Measurements from ENCODE around the gene GATA5.
A peak's percentile ranks its signal among the peaks of the same experiment; 100 is the strongest.
"Not testable (repeated sequence)": the region's sequence is repeated elsewhere in the genome, so short reads cannot be mapped to it uniquely, and the experiment has no call there.

Gene GATA5

DNA sequence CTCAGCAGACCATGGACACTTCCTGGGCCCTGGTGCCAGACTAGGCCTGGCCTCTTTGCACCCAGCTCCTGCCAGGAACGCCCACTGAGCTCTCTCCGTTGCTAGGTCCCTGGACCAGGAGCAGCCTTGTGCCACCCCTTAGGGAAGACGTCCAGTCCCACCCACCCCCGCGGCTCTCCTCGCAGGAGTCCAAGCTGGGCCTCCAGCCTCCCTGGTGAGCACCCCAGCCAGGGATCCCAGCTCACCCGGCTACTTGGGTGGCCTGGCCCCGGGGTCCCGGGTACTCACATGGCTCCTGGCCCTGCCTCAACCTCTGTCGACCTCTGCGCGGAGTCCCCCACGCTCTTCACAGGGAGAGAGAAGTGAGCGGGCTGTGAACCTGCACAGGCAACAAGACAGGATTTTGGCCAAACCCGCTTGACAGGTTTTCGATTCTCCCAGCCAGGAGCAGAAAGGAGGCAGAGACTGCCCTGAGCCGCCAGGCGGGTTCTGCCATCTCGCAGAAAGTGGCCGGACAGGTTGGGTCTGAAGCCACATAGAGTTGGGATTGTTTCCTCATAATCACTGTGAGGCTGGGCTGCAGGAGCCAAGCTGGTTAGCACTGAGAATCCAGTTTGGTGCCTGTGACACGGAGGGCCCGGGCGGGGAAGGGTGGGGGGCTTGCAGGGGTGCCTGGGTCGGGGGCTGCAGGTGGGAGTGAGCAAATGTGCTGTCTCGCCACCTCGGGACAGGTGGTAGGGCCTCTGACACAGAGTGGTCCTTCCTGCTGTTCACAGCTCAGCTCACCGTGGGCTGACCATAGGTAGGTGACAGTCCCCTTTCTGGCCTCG lies 48.4 kb downstream of the GATA5 start, which contains the start of gene RBBP8NL:
RBBP8NL (minus strand) TSS at position 368 of the 830 bp plus-strand sequence. CDS start 7,892 bp downstream, outside the sequence.
- peak; percentile 94 for DNase-seq

DNA sequence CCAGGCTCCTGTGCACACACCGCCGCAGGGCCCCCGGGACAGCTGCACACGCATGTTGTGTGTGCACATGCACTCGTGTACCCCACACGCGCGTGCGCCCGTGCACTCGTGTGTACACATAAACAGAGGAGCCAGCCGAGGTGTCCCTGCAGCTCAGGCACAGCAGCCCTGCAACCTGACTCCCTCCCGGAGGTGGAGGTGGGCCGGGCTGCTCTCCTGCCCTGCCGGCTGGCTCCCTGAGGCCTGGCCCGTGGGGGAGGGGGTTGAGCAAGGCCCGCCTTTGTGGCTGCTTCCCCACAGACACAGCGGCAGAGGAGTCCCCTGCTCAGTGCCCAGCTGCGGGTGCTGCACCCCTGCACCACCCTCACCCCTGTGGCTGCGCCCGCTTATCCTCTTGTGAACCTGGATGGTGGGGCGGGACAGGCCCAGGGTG lies 49.1 kb downstream of the GATA5 start:
- DNase-seq = peak; percentile 71

DNA sequence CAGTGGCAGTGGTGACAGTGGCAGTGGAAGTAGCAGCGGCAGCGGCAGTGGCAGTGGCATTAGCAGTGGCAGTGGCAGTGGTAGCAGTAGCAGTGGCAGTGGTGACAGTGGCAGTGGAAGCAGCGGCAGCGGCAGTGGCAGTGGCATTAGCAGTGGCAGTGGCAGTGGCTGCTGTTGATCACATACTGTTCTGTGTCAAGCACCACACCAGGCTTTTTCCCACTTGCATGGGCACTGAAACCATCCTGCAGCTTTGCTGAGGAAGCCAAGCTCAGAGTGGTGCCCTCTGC lies 49.8 kb downstream of the GATA5 start:
- DNase-seq = not testable (repeated sequence)

DNA sequence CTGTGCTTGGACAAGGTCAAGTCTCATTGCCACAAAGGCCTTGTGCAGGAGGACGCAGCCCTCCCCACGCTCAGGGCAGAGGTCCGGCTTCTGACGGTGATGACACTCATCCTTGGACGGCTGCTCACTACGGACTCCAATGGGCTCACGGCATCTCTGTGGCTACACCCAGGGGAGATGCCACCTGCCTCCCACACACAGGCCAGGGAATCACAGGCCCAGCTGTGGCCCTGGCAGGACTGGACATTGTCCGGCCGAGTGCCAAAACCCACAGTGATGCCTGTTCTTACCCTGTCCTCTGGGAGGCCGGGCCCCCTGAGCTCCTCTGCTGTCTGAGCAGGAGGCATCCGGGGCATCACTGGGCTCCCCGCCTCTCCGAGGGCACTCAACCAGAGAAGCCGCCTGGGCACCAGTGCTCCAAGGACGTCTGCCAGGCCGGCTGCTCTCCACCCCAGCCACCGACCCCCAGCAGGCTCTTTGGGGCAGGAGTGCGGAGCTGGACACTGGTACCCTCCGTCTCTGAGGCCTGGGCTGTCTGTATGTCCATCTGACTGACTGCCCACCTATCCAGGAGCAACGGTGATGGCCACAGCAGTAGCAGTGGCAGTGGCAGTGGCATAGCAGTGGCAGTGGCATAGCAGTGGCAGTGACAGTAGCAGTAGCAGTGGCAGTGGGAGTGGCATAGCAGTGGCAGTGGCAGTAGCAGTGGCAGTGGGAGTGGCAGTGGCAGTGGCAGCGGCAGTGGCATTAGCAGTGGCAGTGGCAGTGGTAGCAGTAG lies 50.3 kb downstream of the GATA5 start:
- no peak for DNase-seq

DNA sequence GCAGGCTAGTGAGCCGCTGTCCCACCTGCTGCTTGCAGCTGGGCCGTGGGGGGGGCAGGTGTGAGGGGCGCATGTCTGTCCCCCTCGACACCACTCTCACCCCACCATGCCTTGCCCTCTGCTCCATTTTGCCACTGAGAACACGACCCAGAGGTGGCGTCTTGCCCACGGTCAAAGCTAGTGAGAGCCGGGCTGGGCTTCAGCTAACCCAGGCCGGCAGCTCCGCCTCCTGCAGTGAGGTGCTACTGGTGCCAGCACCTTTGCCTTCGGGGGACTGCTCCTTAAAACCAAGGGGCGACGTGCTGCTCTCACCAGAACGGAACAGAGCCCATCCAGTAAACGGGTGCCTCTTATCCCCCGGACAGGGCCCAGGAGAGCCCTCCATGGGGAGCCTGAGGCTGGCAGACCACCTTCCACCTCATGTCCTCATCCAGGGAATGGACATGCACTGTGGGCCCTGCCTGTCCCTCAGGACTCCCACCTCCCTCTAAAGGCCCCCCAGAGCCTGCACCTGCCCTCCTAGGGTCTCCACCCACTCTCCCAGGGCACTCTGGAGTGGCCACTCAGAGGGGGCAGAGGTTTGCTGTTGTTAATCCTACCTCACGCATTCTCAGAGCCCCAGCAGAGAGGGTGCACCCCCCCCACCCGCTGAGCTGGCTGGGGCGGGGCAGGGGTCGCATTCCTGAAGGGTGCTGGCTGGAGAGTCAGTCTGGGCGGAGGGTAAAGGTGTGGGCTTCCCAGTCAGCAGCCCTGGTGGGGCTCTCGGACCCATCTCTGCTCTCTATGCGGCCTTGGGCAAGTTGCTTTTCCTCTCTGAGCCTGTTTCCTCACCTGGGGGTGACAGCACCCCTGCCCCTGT lies 51.3 kb downstream of the GATA5 start:
- no peak for DNase-seq

DNA sequence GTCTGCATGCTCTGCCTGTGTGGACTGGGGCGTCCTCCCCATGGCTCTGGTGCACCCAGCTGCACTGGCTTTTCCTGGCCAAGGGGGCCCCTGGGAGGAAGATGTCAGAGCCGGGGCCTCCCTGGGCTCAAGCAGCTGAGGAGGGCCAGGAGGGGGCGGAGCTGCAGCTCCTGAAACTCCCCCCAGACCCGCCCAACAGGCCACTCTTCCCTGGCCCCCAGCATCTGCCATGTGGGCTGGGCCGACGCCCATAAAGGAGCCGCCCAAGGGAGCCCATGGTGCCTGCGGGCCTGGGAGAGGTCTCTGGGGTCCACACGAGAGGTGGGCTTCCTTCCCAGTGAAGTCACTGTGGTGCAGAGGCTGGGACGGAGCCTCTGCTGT lies 52.5 kb downstream of the GATA5 start:
- DNase-seq = no peak

DNA sequence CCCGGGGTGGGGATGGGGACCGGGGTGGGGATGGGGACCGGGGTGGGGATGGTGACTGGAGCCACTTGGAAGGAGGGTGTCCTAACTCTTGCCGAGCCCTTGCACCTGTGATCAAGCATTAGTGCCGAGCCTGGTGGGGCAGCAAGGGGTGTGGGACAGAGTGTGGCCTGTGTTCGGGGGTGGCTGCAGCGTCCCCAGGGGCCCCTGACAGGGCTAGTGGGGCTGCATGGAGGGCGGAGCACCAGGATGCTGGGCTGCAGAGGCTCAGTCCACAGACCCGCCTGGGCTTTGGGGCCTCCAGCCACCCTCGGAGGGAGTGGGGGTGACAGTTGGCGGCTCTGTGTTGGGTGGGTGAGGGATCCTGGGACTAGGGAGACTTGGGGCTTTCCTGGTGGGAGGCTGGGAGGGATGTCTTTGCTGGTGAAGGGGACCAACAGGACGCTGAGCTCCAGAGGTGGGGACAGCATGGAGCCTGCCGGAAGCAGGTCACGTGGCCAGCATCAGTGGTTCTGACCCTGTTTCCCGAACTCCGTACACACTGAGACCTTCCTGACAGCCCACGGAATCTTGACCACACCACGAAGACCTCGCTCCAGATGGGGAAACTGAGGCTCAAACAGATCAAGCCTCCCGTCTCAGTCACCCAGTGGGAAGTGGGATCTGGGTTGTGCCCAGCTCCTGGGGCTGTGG lies 53.0 kb downstream of the GATA5 start:
- no peak for DNase-seq

DNA sequence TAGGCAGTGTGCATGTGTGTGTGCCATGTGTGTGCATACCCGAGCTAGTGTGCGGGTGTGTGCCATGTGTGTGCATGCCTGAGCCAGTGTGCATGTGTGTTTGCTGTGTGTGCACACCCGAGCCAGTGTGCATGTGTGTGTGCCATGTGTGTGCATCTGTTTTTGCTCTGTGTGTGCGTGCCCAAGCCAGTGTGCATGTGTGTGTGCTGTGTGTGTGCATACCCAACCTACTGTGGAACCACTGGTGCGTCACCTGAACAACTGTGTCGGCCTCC lies 54.1 kb downstream of the GATA5 start:
- no peak for DNase-seq

DNA sequence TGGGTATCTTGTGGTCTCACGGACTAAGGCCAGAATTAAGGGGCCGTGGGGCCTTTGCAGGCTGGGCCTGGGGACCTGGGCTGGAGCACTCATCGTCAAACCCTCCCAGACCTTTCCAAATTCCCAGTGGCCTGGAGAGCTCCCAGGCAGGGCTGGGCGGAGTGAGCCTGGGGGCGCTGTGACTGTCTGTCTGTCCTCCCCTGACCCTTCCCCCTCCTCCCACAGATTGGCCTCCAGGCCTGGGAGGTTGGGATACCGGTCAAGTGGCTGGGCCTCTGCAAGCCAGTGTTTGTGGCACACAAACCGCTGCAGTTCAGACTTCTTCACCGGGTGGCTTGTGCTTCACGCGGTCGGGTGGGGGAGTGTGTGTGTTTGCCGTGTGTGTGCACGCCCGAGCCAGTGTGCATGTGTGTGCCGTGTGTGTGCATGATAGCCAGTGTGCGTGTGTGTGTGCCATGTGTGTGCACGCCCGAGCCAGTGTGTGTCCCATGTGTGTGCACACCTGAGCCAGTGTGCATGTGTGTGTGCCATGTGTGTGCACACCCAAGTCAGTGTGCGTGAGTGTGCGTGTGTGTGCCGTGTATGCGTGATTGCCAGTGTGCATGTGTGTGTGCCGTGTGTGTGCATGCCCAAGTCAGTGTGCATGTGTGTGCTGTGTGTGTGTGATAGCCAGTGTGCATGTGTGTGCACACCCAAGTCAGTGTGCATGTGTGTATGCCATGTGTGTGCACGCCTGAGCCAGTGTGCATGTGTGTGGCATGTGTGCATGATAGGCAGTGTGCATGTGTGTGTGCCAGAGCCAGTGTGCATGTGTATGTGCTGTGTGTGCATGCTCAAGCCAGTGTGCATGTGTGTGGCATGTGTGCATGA lies 54.7 kb downstream of the GATA5 start:
- DNase-seq = no peak

DNA sequence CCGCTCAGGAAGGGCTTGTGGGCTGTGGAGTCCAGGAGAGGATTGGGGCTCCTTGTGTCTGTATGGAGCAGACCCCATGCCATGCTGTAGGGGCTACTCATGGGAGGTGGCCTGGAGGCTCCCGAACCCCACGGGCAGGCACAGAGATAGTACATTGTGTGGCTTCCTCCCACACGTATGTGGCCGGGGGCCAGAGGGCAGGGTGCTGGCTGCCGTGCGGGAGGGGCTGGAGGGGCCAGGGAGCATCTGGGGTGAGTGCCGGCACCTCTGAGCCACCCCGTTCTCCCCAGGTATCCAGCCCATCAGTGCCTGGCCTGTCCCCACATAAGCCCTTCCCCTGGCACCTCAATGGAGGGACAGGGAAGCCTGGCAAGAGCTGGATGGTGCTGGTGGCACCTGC lies 56.0 kb downstream of the GATA5 start:
- DNase-seq = no peak

DNA sequence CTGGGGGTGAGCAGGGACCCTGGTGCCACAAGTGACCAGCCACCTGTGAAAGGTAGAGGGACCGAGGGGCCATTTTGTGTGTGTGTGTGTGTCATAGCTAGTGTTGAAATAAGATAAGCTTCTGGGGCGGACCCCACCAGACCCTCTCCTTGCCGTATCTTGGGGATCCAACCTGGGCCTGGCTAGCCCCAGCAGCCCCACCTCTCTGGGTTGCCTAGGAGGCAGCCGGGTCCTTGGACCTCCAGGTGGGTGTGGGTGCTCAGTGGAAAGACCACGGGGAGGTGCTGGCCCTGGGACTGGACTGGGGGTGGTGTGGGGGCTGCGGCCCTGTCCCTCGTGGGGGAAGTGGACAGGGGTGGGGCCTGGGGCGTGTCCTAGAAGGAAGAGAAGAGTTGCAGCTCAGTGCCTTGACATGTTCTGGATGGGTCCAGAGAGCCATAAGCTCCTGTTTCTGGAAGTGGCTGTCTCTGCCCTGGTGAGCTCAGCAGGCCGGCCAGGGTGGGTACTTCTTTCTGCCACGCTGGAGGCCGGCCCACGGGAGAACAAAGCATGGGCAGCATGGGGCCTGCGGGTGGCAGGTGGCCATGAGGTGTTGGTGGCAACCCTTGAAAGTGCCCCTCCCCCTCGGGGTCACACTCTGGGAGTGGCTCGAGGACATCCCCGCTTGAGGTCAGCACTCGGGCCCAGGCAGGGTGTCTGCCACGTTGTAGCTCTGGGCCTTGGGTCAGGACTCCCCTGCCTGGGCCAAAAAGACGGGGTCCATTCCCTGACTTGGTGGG lies 56.9 kb downstream of the GATA5 start:
- DNase-seq = no peak

DNA sequence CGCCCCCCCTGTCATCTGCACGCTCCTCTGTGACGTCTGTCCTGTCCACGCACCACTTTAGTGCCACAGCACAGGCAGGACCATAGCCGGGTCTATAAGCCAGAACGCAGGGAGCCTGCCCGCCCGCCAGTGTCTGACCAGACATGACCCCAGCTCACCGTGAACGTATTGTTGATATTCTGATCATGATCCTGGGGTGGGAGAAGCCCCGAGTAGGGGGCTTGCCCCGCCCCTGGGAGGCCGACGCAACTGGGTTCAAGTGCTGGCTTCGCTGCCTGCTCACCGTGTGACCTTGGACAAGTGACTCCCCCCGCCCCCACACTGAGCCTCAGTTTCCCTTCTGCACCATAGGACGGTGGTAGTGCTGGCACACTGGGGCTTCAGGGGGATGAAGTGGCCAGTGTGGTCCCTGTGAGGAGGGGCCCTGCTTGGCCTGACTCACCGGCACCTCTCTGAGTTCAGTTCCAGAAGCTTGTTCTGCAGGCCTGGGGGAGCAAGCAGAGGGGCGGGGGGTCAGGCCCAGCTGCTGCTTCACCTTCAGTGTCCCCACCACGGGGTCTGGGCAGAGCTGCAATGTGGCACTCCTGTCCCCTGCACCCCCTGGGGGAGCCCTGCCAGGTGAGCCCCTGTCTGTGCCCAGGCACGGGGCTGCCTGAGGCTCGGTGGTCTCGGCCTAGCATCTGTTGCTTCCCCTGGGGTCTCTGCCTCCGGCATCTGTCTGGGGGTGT lies 57.6 kb downstream of the GATA5 start:
- no peak for DNase-seq

DNA sequence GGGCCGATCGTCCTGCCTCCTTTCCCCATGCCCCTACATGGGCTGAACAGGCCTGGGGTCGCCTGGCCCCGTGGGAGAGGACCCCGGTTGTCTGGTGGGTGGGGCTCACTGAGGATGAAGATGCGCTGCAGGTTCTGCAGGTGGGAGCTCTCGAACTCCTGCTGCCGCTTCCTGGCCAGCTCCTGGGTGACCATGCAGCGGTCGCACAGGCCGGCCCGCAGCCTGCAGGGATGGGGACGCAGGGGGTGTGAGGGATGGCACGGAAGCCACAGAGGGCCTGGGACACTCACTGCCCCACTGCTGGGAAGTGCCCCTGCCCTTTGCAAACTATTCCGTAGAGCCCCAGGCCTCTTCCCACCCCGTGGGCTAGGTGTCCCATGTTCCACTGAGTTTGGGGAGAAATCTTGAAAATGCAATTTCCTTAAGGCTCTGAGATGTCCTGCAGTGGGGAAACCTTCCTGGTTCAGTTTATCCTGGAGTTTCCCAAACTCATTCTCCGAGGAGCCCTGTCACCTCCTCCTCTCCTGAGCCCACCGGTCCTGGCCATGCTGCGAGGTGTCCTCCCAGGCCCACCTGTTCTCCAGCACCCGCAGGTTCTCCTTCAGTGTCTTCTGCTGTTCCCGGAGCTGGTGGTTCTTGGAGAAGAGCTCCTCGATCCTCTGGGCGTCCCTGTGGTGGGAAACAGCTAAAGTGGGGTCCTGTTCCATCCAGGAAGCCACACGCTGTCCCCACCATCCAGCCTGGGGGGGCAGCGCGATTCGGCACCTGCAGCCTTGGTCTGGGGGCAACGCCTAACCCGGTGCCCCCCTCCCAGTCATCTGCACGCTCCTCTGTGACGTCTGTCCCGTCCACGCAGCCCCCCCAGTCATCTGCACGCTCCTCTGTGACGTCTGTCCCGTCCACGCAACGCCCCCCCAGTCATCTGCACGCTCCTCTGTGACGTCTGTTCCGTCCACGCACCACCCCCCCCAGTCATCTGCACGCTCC lies 58.9 kb downstream of the GATA5 start:
- DNase-seq = no peak

DNA sequence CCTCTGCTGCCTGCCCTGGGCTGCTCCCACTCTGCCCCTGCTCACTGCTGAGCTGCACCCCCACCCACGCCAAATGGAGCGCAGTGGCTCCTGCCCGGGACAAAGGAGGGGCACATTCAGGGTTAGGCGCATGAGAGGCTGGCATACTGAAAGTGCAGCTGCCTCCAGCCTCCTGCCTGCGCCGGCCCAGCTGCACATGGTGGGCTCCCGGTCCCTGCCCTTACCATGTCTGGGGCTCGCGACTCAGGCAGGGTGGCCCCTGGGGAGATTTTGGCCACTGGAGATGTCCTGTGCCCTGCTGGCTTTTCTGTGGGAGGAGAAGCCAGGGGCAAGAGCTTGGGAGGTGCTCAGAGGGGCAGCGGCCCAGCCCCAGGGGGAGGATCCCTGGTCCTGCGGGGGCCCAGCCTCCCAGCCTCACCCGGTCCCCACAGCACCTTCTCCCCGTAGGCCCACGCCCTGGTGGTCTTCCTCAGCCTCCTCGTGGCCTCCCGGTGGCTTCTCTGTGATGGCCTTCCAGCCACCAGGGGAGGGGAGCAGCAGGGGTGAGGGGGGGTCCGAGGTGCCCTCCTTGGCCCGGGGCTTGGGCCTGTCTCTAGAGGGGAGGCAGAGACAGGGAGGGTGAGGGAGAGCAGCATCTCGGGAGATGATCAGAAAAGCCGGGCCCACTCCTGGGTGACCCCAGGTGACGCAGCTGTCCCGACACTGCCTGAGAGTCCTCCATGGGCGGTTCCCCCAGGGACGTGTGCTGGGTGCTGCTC lies 60.3 kb downstream of the GATA5 start:
- DNase-seq = no peak

DNA sequence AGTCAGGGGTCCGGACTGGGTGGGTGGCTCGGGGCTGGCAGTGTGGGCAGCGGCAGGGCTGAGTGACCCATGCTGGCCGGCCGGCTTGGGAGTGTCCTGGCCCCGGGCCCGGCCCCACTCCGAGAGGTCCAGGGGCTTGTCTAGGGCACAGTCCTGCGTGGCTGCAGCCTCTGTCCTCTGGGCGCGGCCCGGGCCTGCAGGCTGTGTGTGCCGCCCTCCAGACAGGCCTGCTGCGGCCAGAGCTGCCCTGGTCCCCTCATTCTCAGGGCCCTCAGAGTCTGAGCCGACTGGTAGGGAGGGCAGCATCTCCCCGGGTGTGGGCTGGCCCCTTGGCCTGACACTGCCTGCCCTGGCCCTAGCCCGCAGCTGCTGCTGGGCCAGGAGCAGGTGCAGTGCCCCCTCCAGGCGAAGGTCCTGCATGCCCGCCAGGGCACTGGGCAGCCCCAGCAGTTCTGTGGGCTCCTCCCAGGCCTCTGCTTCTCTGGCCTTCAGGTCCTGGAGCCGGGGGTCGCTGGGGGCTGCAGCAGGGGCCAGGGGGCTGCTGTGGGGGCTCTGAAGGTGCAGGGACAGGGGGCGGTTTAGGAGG lies 61.8 kb downstream of the GATA5 start:
- no peak for DNase-seq

All from NCI-H526 treated with DMSO at 0.1 percent for 48 hours (cell line).